Measurements from ENCODE around the gene TMEM95.
A peak's percentile ranks its signal among the peaks of the same experiment; 100 is the strongest.

TMEM95 gene

DNA sequence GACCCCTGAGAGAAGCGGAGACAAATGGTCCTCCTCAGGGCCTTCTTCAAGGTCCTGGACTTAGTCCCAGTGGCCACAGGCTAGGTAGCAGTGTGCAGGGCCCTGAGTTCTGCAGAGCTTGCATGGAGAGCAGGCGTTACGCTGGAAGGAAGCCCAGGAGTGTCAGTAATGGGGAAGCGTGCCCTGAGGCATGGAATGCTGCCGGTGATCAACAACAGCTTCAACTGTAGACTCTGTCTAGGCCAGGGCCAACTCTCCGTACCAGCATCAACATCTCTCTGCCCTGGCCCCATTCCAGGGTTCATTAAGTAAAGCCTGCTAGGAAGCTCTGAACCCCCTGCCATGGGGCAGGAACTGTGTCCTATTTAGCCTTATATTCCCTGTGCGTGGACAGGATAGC lies 25.4 kb downstream of the TMEM95 start:
- TF ChIP-seq, protein P1, sequence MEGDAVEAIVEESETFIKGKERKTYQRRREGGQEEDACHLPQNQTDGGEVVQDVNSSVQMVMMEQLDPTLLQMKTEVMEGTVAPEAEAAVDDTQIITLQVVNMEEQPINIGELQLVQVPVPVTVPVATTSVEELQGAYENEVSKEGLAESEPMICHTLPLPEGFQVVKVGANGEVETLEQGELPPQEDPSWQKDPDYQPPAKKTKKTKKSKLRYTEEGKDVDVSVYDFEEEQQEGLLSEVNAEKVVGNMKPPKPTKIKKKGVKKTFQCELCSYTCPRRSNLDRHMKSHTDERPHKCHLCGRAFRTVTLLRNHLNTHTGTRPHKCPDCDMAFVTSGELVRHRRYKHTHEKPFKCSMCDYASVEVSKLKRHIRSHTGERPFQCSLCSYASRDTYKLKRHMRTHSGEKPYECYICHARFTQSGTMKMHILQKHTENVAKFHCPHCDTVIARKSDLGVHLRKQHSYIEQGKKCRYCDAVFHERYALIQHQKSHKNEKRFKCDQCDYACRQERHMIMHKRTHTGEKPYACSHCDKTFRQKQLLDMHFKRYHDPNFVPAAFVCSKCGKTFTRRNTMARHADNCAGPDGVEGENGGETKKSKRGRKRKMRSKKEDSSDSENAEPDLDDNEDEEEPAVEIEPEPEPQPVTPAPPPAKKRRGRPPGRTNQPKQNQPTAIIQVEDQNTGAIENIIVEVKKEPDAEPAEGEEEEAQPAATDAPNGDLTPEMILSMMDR (IDR thresholded peaks at IDR 0.05; ENCODE audit: low read depth, low read length, missing control alignments), result no peak
- no peak for DNase-seq (ENCODE audit: extremely low read depth, low read depth)
- no peak overlapping the region; the same call in 1 of the 2 replicates for H3K4me3 ChIP-seq (replicated peaks; ENCODE audit: low read depth, low read length)

DNA sequence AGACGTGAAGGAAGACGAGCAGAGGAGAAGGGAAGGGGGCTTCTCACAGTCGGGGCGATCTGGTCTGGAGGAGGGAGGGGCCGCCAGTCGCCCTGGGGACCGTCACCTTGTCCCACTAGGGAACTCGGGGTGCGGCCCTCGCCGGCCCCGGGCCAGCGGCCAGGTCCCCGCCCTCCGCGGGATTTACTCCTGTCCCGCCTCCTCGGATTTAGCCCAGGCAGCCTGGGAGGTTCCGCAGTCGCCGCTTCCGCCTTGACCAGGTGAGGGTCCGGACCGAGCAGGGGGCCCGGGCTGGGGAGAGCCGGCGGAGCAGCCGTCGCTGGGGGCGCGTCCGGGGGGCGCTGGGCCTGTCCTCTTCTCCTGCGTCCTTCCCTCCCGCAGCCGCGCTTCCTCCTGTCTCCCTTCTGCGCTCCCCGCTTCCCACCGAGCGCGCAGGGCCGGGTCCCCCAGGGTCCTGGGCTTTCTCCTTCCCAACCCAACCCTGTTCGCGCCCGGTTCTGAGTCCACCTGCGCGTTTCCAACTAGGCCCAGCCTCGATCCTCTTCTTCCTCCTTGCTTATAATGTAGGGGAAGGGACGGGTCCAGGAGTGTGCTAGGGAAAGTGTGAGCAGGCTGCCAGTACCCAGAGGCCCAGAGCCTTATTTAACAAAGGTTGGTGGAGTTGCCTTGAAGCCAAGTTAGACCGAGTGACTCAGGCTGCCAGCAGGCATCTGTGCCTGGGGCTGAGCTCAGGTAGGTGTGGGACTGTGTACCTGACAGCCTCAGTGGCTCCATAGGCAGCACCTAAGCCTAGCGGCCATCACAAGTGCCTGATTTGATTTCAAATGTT lies 26.1 kb downstream of the TMEM95 start, which contains the start of gene TNK1:
TNK1 (plus strand) TSS at position 235 of the 829 bp plus-strand sequence. CDS start 1,838 bp downstream, outside the sequence.
- H3K4me3 ChIP-seq (replicated peaks; ENCODE audit: low read depth, low read length), result peak within 1 kb of the TSS; percentile 23
- TF ChIP-seq, protein P1 (IDR thresholded peaks at IDR 0.05; ENCODE audit: low read depth, low read length, missing control alignments), result no peak
- no peak for DNase-seq (ENCODE audit: extremely low read depth, low read depth)

DNA sequence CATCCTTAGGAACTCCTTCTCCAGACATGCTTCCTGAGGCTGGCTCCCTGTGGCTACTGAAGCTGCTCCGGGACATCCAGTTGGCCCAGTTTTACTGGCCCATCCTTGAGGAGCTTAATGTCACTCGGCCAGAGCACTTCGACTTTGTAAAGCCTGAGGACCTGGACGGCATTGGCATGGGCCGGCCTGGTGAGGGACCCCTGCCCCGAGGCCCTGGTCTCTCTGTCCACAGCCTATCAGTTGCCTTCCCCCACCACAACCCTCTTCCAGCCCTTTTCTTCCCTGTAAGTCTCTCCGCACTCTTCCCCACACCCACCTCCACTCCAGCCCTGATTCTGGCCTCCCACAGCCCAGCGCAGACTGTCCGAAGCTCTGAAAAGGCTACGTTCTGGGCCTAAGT lies 27.9 kb downstream of the TMEM95 start:
- DNase-seq (ENCODE audit: extremely low read depth, low read depth), result no peak
- H3K4me3 ChIP-seq (replicated peaks; ENCODE audit: low read depth, low read length), result no peak overlapping the region
- TF ChIP-seq, protein P1 (IDR thresholded peaks at IDR 0.05; ENCODE audit: low read depth, low read length, missing control alignments), result no peak

DNA sequence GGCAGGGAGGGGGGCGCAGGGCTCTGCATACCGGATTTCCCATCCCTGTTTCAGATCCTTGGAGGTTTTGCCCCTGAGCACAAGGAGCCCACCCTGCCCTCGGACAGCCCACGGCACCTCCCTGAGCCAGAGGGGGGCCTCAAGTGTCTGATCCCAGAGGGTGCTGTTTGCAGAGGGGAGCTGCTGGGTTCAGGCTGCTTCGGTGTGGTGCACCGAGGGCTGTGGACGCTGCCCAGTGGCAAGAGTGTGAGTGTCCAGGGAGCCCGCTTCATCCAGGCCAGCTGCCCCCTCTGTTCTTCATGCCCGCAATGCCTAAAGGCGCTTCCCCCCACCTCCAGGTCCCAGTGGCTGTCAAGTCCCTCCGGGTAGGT lies 28.4 kb downstream of the TMEM95 start:
- TF ChIP-seq, protein P1 (IDR thresholded peaks at IDR 0.05; ENCODE audit: low read depth, low read length, missing control alignments), result no peak
- no peak for DNase-seq (ENCODE audit: extremely low read depth, low read depth)

DNA sequence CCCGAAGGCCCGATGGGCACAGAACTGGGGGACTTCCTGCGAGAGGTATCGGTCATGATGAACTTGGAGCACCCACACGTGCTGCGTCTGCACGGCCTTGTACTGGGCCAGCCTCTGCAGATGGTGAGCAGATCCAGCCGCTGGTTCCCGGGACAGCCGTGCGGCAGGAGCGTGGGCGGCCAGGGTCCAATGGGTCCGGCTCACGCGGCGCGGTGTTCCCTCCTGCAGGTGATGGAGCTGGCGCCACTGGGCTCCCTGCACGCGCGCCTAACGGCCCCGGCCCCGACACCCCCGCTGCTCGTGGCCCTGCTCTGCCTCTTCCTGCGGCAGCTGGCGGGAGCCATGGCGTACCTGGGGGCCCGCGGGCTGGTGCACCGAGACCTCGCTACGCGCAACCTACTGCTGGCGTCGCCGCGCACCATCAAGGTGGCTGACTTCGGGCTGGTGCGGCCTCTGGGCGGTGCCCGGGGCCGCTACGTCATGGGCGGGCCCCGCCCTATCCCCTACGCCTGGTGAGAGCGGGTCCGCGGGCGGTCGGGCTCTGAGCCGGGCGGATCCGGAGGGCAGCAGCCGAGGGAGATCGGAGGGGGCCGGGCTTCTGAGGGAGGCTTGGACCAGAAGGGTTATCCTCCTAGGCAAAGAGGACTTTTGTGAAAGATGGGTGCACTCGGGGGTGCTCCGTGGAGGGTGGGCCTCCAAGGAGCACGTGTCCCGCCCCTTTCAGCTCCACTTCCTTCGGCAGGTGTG lies 29.0 kb downstream of the TMEM95 start:
- peak overlapping the region; percentile 40 for H3K4me3 ChIP-seq (replicated peaks; ENCODE audit: low read depth, low read length)
- TF ChIP-seq, protein P1 (IDR thresholded peaks at IDR 0.05; ENCODE audit: low read depth, low read length, missing control alignments), result no peak
- DNase-seq (ENCODE audit: extremely low read depth, low read depth), result no peak

More for the DNA sequence above, 28.4 kb downstream of the TMEM95 start:
- H3K4me3 ChIP-seq (replicated peaks; ENCODE audit: low read depth, low read length), result peak overlapping the region; percentile 40

DNA sequence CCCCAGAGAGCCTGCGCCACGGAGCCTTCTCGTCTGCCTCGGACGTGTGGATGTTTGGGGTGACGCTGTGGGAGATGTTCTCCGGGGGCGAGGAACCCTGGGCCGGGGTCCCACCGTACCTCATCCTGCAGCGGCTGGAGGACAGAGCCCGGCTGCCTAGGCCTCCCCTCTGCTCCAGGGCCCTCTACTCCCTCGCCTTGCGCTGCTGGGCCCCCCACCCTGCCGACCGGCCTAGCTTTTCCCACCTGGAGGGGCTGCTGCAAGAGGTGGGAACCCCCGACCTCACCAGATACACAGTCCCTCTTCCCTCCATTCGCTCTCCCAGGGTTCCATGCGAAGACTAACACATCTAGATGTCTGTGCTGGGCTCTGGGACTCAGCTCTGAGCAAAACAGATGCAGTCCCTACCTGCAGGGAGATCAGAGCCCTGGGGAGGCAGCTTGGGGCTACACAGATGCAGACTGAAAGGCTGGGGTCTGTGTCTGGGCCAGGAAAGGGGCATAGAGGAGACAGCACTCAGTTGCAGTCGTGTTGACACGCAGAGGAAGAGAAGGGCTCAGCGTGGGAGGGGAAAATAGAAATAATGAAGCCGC lies 29.6 kb downstream of the TMEM95 start:
- H3K4me3 ChIP-seq (replicated peaks; ENCODE audit: low read depth, low read length), result peak overlapping the region; percentile 40
- DNase-seq (ENCODE audit: extremely low read depth, low read depth), result no peak

More for the DNA sequence above, 29.6 kb downstream of the TMEM95 start:
- TF ChIP-seq, protein P1 (IDR thresholded peaks at IDR 0.05; ENCODE audit: low read depth, low read length, missing control alignments), result no peak

All from HFF-Myc (cell line).